Measurements from ENCODE around the gene FTO.

The FTO gene

GRCh38 chr16:54135361-54136275, 431.7 kb downstream of the FTO start:
- H2BK120ac ChIP-seq (ENCODE audit: low read depth, low read length) = no peak overlapping the region
- no peak overlapping the region for H3K4me3 ChIP-seq (ENCODE audit: low read length in 2 of 2)
- no peak overlapping the region for H3K4me2 ChIP-seq (ENCODE audit: insufficient read depth, low read length, poor library complexity, severe bottlenecking)
- H3K9me3 ChIP-seq (replicated peaks in 1 of 2; ENCODE audit: control insufficient read depth in 2 of 2, insufficient read depth in 1 of 2, low read depth in 1 of 2, low read length in 2 of 2) = peaks cover 0 to 7% of the 10 kb centered on the region in 2 donors
- no CpG with 5 or more reads among the region's 5 CpGs for WGBS, 2 donors (ENCODE audit: extremely low coverage in 2 of 2, insufficient read length in 2 of 2, insufficient replicate concordance in 1 of 2)
- no peak overlapping the region for H3K4ac ChIP-seq (ENCODE audit: low read length)
- H3K27me3 ChIP-seq (ENCODE audit: control insufficient read depth in 3 of 3, insufficient read depth in 3 of 3, low read depth in 1 of 3, low read length in 3 of 3) = peaks cover 0 to 13% (median 0%) of the 10 kb centered on the region in 3 experiments
- H3K14ac ChIP-seq (ENCODE audit: low read length) = no peak overlapping the region
- H2BK12ac ChIP-seq (ENCODE audit: low read length) = no peak overlapping the region
- no peak overlapping the region for H2AFZ ChIP-seq (ENCODE audit: low read length)
- H3K79me1 ChIP-seq (ENCODE audit: low read depth, low read length) = no peaks in the 10 kb centered on the region
- no peak overlapping the region for H2BK15ac ChIP-seq (ENCODE audit: low read length)
- no peak overlapping the region for H4K91ac ChIP-seq (ENCODE audit: low read depth, low read length, poor library complexity)
- no peak overlapping the region for H3K23ac ChIP-seq (ENCODE audit: low read depth, low read length, poor library complexity)
- no peak overlapping the region for H3K9ac ChIP-seq (ENCODE audit: low read depth, low read length, poor library complexity)
- H3K27ac ChIP-seq (replicated peaks; ENCODE audit: low read length) = no peak overlapping the region
- no peaks in the 10 kb centered on the region for H3K36me3 ChIP-seq (replicated peaks in 1 of 2; ENCODE audit: control insufficient read depth in 2 of 2, insufficient read depth in 2 of 2, low read length in 2 of 2)
- H3K4me1 ChIP-seq (ENCODE audit: control insufficient read depth in 2 of 2, insufficient read depth in 1 of 2, low read depth in 1 of 2, low read length in 2 of 2) = no peaks in the 10 kb centered on the region
- no peak overlapping the region for H2AK5ac ChIP-seq (ENCODE audit: low read depth, low read length)
- no peak overlapping the region for H3K18ac ChIP-seq (ENCODE audit: low read length)
- DNase-seq (ENCODE audit: low spot score) = no peak
- H2BK5ac ChIP-seq (ENCODE audit: low read length) = no peak overlapping the region
- H4K8ac ChIP-seq (ENCODE audit: low read depth, low read length) = no peak overlapping the region

DNA sequence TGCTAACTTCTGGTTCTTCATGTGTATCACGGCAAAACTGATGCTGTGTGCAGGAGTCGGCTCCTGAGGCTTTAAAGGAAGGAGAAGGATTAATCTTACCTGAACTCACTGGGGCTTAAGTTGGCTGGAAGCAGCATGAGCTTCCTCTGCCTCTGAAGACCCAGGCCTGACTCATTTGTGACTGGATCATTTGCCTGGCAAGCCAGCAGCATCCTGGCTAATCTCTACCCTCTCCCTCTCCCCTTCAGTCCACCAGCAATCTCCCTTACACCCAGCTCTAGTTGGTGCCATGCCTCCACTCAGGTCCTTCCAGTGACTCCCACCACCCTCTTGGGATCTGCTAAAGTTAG, 432.3 kb downstream of the FTO start:
- no peak overlapping the region for H2BK15ac ChIP-seq (ENCODE audit: low read length)
- no peak overlapping the region for H2AFZ ChIP-seq (ENCODE audit: low read length)
- H3K4me2 ChIP-seq (ENCODE audit: insufficient read depth, low read length, poor library complexity, severe bottlenecking) = no peak overlapping the region
- no peak overlapping the region for H2AK5ac ChIP-seq (ENCODE audit: low read depth, low read length)
- no CpG with 5 or more reads among the region's 2 CpGs for WGBS, 2 donors (ENCODE audit: extremely low coverage in 2 of 2, insufficient read length in 2 of 2, insufficient replicate concordance in 1 of 2)
- no peak overlapping the region for H3K9ac ChIP-seq (ENCODE audit: low read depth, low read length, poor library complexity)
- H2BK120ac ChIP-seq (ENCODE audit: low read depth, low read length) = no peak overlapping the region
- H2BK12ac ChIP-seq (ENCODE audit: low read length) = no peak overlapping the region
- no peak for DNase-seq (ENCODE audit: low spot score)
- H3K36me3 ChIP-seq (replicated peaks in 1 of 2; ENCODE audit: control insufficient read depth in 2 of 2, insufficient read depth in 2 of 2, low read length in 2 of 2) = no peaks in the 10 kb centered on the region
- H3K4me3 ChIP-seq (ENCODE audit: low read length in 2 of 2) = no peak overlapping the region
- no peak overlapping the region for H3K23ac ChIP-seq (ENCODE audit: low read depth, low read length, poor library complexity)
- peaks cover 0 to 7% of the 10 kb centered on the region in 2 donors for H3K9me3 ChIP-seq (replicated peaks in 1 of 2; ENCODE audit: control insufficient read depth in 2 of 2, insufficient read depth in 1 of 2, low read depth in 1 of 2, low read length in 2 of 2)
- H2BK5ac ChIP-seq (ENCODE audit: low read length) = no peak overlapping the region
- H3K18ac ChIP-seq (ENCODE audit: low read length) = no peak overlapping the region
- H4K91ac ChIP-seq (ENCODE audit: low read depth, low read length, poor library complexity) = no peak overlapping the region
- peaks cover 0 to 13% (median 0%) of the 10 kb centered on the region in 3 experiments for H3K27me3 ChIP-seq (ENCODE audit: control insufficient read depth in 3 of 3, insufficient read depth in 3 of 3, low read depth in 1 of 3, low read length in 3 of 3)
- no peaks in the 10 kb centered on the region for H3K79me1 ChIP-seq (ENCODE audit: low read depth, low read length)
- H3K14ac ChIP-seq (ENCODE audit: low read length) = no peak overlapping the region
- H3K4ac ChIP-seq (ENCODE audit: low read length) = no peak overlapping the region
- H3K4me1 ChIP-seq (ENCODE audit: control insufficient read depth in 2 of 2, insufficient read depth in 1 of 2, low read depth in 1 of 2, low read length in 2 of 2) = no peaks in the 10 kb centered on the region
- no peak overlapping the region for H4K8ac ChIP-seq (ENCODE audit: low read depth, low read length)
- no peak overlapping the region for H3K27ac ChIP-seq (replicated peaks; ENCODE audit: low read length)

DNA sequence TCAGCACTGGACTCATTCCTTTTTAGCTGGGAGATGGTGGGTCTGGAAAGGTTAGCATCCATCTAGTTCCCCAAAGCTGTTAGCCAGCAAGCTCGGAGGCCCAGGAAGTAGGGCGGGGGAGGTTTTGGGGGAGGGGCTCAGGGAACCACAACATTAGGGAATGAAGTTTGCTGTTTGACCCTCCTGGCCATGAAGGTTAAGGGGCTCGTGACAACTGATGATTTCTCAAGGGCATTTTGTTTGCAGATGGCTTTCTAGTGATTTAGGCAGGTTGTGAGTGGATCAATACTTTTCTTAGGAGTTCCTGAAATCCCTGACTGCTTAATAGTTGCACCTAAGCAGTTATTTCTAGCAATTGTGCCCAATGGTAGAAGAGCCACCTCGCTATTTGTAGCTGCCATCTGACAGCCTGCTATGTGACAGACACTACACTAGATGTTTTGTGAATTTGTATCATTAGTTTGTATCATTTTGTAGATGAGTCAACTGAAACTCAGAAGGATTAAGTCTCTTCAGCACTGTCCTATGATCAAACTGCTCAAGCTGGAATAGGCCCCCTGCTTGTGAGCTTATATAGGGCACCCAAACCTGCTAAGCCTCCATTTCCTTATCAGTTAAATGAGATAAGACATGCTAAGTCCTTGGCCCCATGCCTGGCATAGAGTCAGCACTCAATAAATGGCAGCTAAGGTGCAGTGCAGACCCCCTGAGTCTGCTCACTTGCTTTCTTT, 436.3 kb downstream of the FTO start:
- Histone ChIP-seq H3K23ac (ENCODE audit: low read depth, low read length, poor library complexity) (no peak overlapping the region), H3K4ac (ENCODE audit: low read length) (no peak overlapping the region), H2BK12ac (ENCODE audit: low read length) (no peak overlapping the region), H3K9me3 (replicated peaks in 1 of 2; ENCODE audit: control insufficient read depth in 2 of 2, insufficient read depth in 1 of 2, low read depth in 1 of 2, low read length in 2 of 2) (peaks cover 0 to 11% of the 10 kb centered on the region in 2 donors), H2BK5ac (ENCODE audit: low read length) (no peak overlapping the region), H3K9ac (ENCODE audit: low read depth, low read length, poor library complexity) (no peak overlapping the region), H2BK15ac (ENCODE audit: low read length) (peak overlapping the region; percentile 6), H2AK5ac (ENCODE audit: low read depth, low read length) (no peak overlapping the region), H3K14ac (ENCODE audit: low read length) (no peak overlapping the region), H3K79me1 (ENCODE audit: low read depth, low read length) (no peaks in the 10 kb centered on the region), H3K18ac (ENCODE audit: low read length) (no peak overlapping the region), H3K4me1 (ENCODE audit: control insufficient read depth in 2 of 2, insufficient read depth in 1 of 2, low read depth in 1 of 2, low read length in 2 of 2) (peaks cover 0 to 5% of the 10 kb centered on the region in 2 donors), H3K27me3 (ENCODE audit: control insufficient read depth in 3 of 3, insufficient read depth in 3 of 3, low read depth in 1 of 3, low read length in 3 of 3) (peaks cover 0 to 4% (median 0%) of the 10 kb centered on the region in 3 experiments), H3K27ac (replicated peaks; ENCODE audit: low read length) (no peak overlapping the region), H3K36me3 (replicated peaks in 1 of 2; ENCODE audit: control insufficient read depth in 2 of 2, insufficient read depth in 2 of 2, low read length in 2 of 2) (no peaks in the 10 kb centered on the region), H4K8ac (ENCODE audit: low read depth, low read length) (no peak overlapping the region), H3K4me3 (ENCODE audit: low read length in 2 of 2) (no peak overlapping the region), H2BK120ac (ENCODE audit: low read depth, low read length) (no peak overlapping the region), H2AFZ (ENCODE audit: low read length) (no peak overlapping the region), H3K4me2 (ENCODE audit: insufficient read depth, low read length, poor library complexity, severe bottlenecking) (no peak overlapping the region), H4K91ac (ENCODE audit: low read depth, low read length, poor library complexity) (no peak overlapping the region)
- no CpG with 5 or more reads among the region's 4 CpGs for WGBS, 2 donors (ENCODE audit: extremely low coverage in 2 of 2, insufficient read length in 2 of 2, insufficient replicate concordance in 1 of 2)
- DNase-seq (ENCODE audit: low spot score) = no peak

- no peak overlapping the region for H2AFZ ChIP-seq (ENCODE audit: low read length)
- H3K9me3 ChIP-seq (replicated peaks in 1 of 2; ENCODE audit: control insufficient read depth in 2 of 2, insufficient read depth in 1 of 2, low read depth in 1 of 2, low read length in 2 of 2) = peaks cover 0 to 16% of the 10 kb centered on the region in 2 donors
- no peak overlapping the region for H4K91ac ChIP-seq (ENCODE audit: low read depth, low read length, poor library complexity)
- no peak overlapping the region for H2BK12ac ChIP-seq (ENCODE audit: low read length)
- no peak overlapping the region for H3K27ac ChIP-seq (replicated peaks; ENCODE audit: low read length)
- no peak overlapping the region for H3K4me2 ChIP-seq (ENCODE audit: insufficient read depth, low read length, poor library complexity, severe bottlenecking)
- no peak overlapping the region for H4K8ac ChIP-seq (ENCODE audit: low read depth, low read length)
- H3K23ac ChIP-seq (ENCODE audit: low read depth, low read length, poor library complexity) = no peak overlapping the region
- H3K4ac ChIP-seq (ENCODE audit: low read length) = no peak overlapping the region
- WGBS, 2 donors (ENCODE audit: extremely low coverage in 2 of 2, insufficient read length in 2 of 2, insufficient replicate concordance in 1 of 2) = no CpG with 5 or more reads among the region's 4 CpGs
- no peak overlapping the region for H2BK15ac ChIP-seq (ENCODE audit: low read length)
- H3K4me1 ChIP-seq (ENCODE audit: control insufficient read depth in 2 of 2, insufficient read depth in 1 of 2, low read depth in 1 of 2, low read length in 2 of 2) = peaks cover 0 to 5% of the 10 kb centered on the region in 2 donors
- H2AK5ac ChIP-seq (ENCODE audit: low read depth, low read length) = no peak overlapping the region
- H3K79me1 ChIP-seq (ENCODE audit: low read depth, low read length) = no peaks in the 10 kb centered on the region
- DNase-seq (ENCODE audit: low spot score) = no peak
- H2BK120ac ChIP-seq (ENCODE audit: low read depth, low read length) = no peak overlapping the region
- H2BK5ac ChIP-seq (ENCODE audit: low read length) = no peak overlapping the region
- peaks cover 0 to 4% (median 0%) of the 10 kb centered on the region in 3 experiments for H3K27me3 ChIP-seq (ENCODE audit: control insufficient read depth in 3 of 3, insufficient read depth in 3 of 3, low read depth in 1 of 3, low read length in 3 of 3)
- H3K18ac ChIP-seq (ENCODE audit: low read length) = no peak overlapping the region
- no peak overlapping the region for H3K9ac ChIP-seq (ENCODE audit: low read depth, low read length, poor library complexity)
- no peaks in the 10 kb centered on the region for H3K36me3 ChIP-seq (replicated peaks in 1 of 2; ENCODE audit: control insufficient read depth in 2 of 2, insufficient read depth in 2 of 2, low read length in 2 of 2)
- no peak overlapping the region for H3K4me3 ChIP-seq (ENCODE audit: low read length in 2 of 2)
- H3K14ac ChIP-seq (ENCODE audit: low read length) = no peak overlapping the region
Measured at GRCh38 chr16:54140788-54141136, 436.8 kb downstream of the FTO start.

Measured in neuronal stem cell (in vitro differentiated cells).